PC-3 (cell line): Measurements from ENCODE around the gene ZFYVE28. TPM values are rescaled to one million over a fixed set of nuclear protein-coding genes. Genes with fewer than 3 reads are reported as not detected.

ENCODE experiments used
- ATAC-seq: fragments of 200-7000 bp; cut with Tn5 transposase; 2 replicates; pipeline ENCODE4 v1.9.1; 2020; ENCODE audit warnings: mild to moderate bottlenecking, moderate library complexity
- BruUV-seq: library from RNA; stranded (reverse); fragments of 400-500 nt; replicated peaks from 2 replicates; lab custom pipeline; 2021; lab: Mats Ljungman, UMichigan
- CTCF ChIA-PET: fragments of 300-600 bp; sonication (Branson Sonifier 250); formaldehyde crosslinking; loops from one replicate; lab custom pipeline; 2022; ENCODE audit warnings: antibody characterized with exemption; lab: Charles Lee
- POLR2A ChIA-PET: fragments of 300-600 bp; sonication (Branson Sonifier 250); formaldehyde crosslinking; loops from one replicate; lab custom pipeline; 2022; ENCODE audit warnings: antibody characterized with exemption; ENCODE audit not compliant: unreplicated experiment; lab: Charles Lee
- DNase-seq: peaks from one replicate; pipeline ENCODE4 v3.0.0-alpha.2; 2015
- H2AFZ ChIP-seq: fragments of 300-600 bp; sonication (generic); 2 replicates; pipeline ENCODE4 v1.6.0; 2016; ENCODE audit warnings: antibody characterized with exemption, low read length
- H3F3A ChIP-seq: fragments of 300-600 bp; sonication (generic); one replicate; pipeline ENCODE4 v1.6.0; 2017; ENCODE audit warnings: antibody characterized with exemption, low read length, control low read depth, mild to moderate bottlenecking; ENCODE audit not compliant: unreplicated experiment
- H3K27ac ChIP-seq: fragments of 300-600 bp; sonication (generic); 2 replicates; pipeline ENCODE4 v1.5.1; 2016; ENCODE audit warnings: mild to moderate bottlenecking, low read length
- H3K27me3 ChIP-seq: fragments of 300-600 bp; sonication (generic); 2 replicates; pipeline ENCODE4 v1.6.1; 2016; ENCODE audit warnings: low read length, mixed read lengths
- H3K36me3 ChIP-seq: fragments of 300-600 bp; sonication (generic); 2 replicates; pipeline ENCODE4 v1.6.1; 2016; ENCODE audit warnings: low read depth, mixed run types, low read length, mixed read lengths
- H3K4me1 ChIP-seq: fragments of 300-600 bp; sonication (generic); 2 replicates; pipeline ENCODE4 v1.5.1; 2016; ENCODE audit warnings: low read length; ENCODE audit not compliant: insufficient read depth
- H3K4me2 ChIP-seq: fragments of 300-600 bp; sonication (generic); 2 replicates; pipeline ENCODE4 v1.6.0; 2016; ENCODE audit warnings: low read length
- H3K4me3 ChIP-seq: fragments of 300-600 bp; sonication (generic); 2 replicates; pipeline ENCODE4 v1.5.1; 2016; ENCODE audit warnings: mild to moderate bottlenecking, low read length, mixed read lengths
- H3K79me2 ChIP-seq: fragments of 300-600 bp; sonication (generic); 2 replicates; pipeline ENCODE4 v1.6.1; 2017; ENCODE audit warnings: low read length, mixed read lengths
- H3K9ac ChIP-seq: fragments of 300-600 bp; sonication (generic); 2 replicates; pipeline ENCODE4 v1.6.0; 2016; ENCODE audit warnings: mild to moderate bottlenecking, low read length
- H3K9me2 ChIP-seq: fragments of 300-600 bp; sonication (generic); replicated peaks from 2 replicates; pipeline ENCODE4 v1.6.1; 2016; ENCODE audit warnings: mixed run types, low read length, mixed read lengths
- H3K9me3 ChIP-seq: fragments of 300-600 bp; sonication (generic); 2 replicates; pipeline ENCODE4 v1.6.1; 2016; ENCODE audit warnings: low read length, mixed read lengths
- H4K20me1 ChIP-seq: fragments of 300-600 bp; sonication (generic); 2 replicates; pipeline ENCODE4 v1.6.1; 2016; ENCODE audit warnings: low read length, mixed read lengths
- CTCF ChIP-seq: fragments of 300-600 bp; sonication (generic); conservative IDR thresholded peaks from 2 replicates; pipeline ENCODE4 v1.5.1; 2017; ENCODE audit warnings: antibody characterized with exemption, low read depth, mild to moderate bottlenecking, low read length
- EZH2 ChIP-seq: fragments of 300-600 bp; sonication (generic); IDR thresholded peaks from one replicate; pipeline ENCODE4 v1.6.1; 2017; ENCODE audit warnings: antibody characterized with exemption, mild to moderate bottlenecking, low read length; ENCODE audit not compliant: unreplicated experiment
- EZH2phosphoT487 ChIP-seq: fragments of 300-600 bp; sonication (generic); IDR thresholded peaks from 2 replicates; pipeline ENCODE4 v1.6.1; 2018; ENCODE audit warnings: mild to moderate bottlenecking, antibody characterized with exemption, low read length, borderline replicate concordance
- intact Hi-C: fragments of 100-400 bp; cut with micrococcal nuclease; formaldehyde crosslinking; loops from 2 replicates; pipeline ENCODE4 v1.9.0; 2023
- total RNA-seq: library from RNA; depleted of rRNA; stranded (reverse); fragments of >200 nt; gene quantifications from 2 replicates; pipeline ENCODE4 v1.2.3, GENCODE V29; 2014

Gene ZFYVE28
- total RNA-seq, 1 experiment from 2014 or later: 8.0 TPM

- peaks cover 10% of the 10 kb centered on the region; the same call in 1 of the 2 replicates for H3K79me2 ChIP-seq
- intact Hi-C loops: loop anchor here (5.0 kb wide), 1 partner anchor 153 kb away; the partner anchor contains the start of genes CFAP99 and ZFYVE28
- no peaks in the 10 kb centered on the region for H3F3A ChIP-seq
- H2AFZ ChIP-seq: no peak overlapping the region
- ATAC-seq (no peak), DNase-seq (no peak)
- no peak overlapping the region for H3K27ac ChIP-seq
- ChIA-PET POLR2A (no interaction called here), CTCF (no interaction called here)
- H4K20me1 ChIP-seq: no peaks in the 10 kb centered on the region
- H3K9me3 ChIP-seq: no peaks in the 10 kb centered on the region
- no TSS peak for BruUV-seq
- H3K4me3 ChIP-seq: no peak overlapping the region
- no peak overlapping the region for H3K9ac ChIP-seq
- peaks cover 8% of the 10 kb centered on the region; the same call in 1 of the 2 replicates for H3K4me1 ChIP-seq
- H3K4me2 ChIP-seq: no peak overlapping the region
- H3K36me3 ChIP-seq: no peaks in the 10 kb centered on the region
- no peaks in the 10 kb centered on the region for H3K9me2 ChIP-seq
- TF ChIP-seq CTCF (no peak), EZH2phosphoT487 (no peak), EZH2 (no peak)
- no peaks in the 10 kb centered on the region for H3K27me3 ChIP-seq
Observed at GRCh38 chr4:2263926-2264321, 154.5 kb downstream of the ZFYVE28 start.

GRCh38 chr4:2262944-2263250 is 155.5 kb downstream of the ZFYVE28 start:
- ChIA-PET CTCF (no interaction called here), POLR2A (no interaction called here)
- TF ChIP-seq EZH2 (no peak), EZH2phosphoT487 (no peak), CTCF (no peak)
- H3K79me2 ChIP-seq: peaks cover 10% of the 10 kb centered on the region; the same call in 1 of the 2 replicates
- no peak overlapping the region for H3K27ac ChIP-seq
- intact Hi-C loops: loop anchor here (5.0 kb wide), 1 partner anchor 154 kb away; the partner anchor contains the start of genes CFAP99 and ZFYVE28
- peak overlapping the region; percentile 72 for H3K4me3 ChIP-seq
- no peaks in the 10 kb centered on the region for H3F3A ChIP-seq
- H4K20me1 ChIP-seq: no peaks in the 10 kb centered on the region
- peak overlapping the region; percentile 51; the same call in 1 of the 2 replicates for H2AFZ ChIP-seq
- no peaks in the 10 kb centered on the region for H3K9me3 ChIP-seq
- no peak for DNase-seq
- peak overlapping the region; percentile 61 for H3K9ac ChIP-seq
- no peak for ATAC-seq
- peak overlapping the region; percentile 91 for H3K4me2 ChIP-seq
- H3K4me1 ChIP-seq: peaks cover 8% of the 10 kb centered on the region; the same call in 1 of the 2 replicates
- no TSS peak for BruUV-seq
- no peaks in the 10 kb centered on the region for H3K27me3 ChIP-seq
- no peaks in the 10 kb centered on the region for H3K36me3 ChIP-seq
- no peaks in the 10 kb centered on the region for H3K9me2 ChIP-seq
